Activated CD4-positive, alpha-beta T cell treated with anti-CD3 and anti-CD28 coated beads for 36 hours (primary cell): ENCODE data around the gene SERTAD2. TPM values are rescaled to one million over a fixed set of nuclear protein-coding genes. Genes with fewer than 3 reads are reported as not detected.

ENCODE experiments used
- ATAC-seq: fragments of 200-7000 bp; cut with Tn5 transposase; one replicate; pipeline ENCODE4 v1.10.0; 2021; ENCODE audit warnings: mild to moderate bottlenecking, moderate library complexity
- CTCF ChIA-PET: fragments of 350-600 bp; sonication (Branson Sonifier 250); formaldehyde crosslinking; loops from one replicate; lab custom pipeline; 2021; ENCODE audit warnings: antibody characterized with exemption; lab: Charles Lee
- POLR2A ChIA-PET: fragments of 350-600 bp; sonication (Branson Sonifier 250); formaldehyde crosslinking; loops from one replicate; lab custom pipeline; 2021; ENCODE audit warnings: antibody characterized with exemption, inconsistent platforms; lab: Charles Lee
- DNase-seq: peaks from one replicate; pipeline ENCODE4 v3.0.0-alpha.2; 2020
- H3K27ac Mint-ChIP-seq: one replicate; pipeline ENCODE4 v1.8.0; 2021; ENCODE audit warnings: mixed read lengths
- H3K27me3 Mint-ChIP-seq: one replicate; pipeline ENCODE4 v1.8.0; 2021; ENCODE audit warnings: mixed read lengths
- H3K36me3 Mint-ChIP-seq: one replicate; pipeline ENCODE4 v1.8.0; 2021; ENCODE audit warnings: low read depth, mixed read lengths
- H3K4me1 Mint-ChIP-seq: one replicate; pipeline ENCODE4 v1.8.0; 2021; ENCODE audit warnings: mixed read lengths
- H3K4me3 Mint-ChIP-seq: one replicate; pipeline ENCODE4 v1.8.0; 2021; ENCODE audit warnings: mild to moderate bottlenecking, moderate library complexity, mixed read lengths
- H3K9me3 Mint-ChIP-seq: one replicate; pipeline ENCODE4 v1.8.0; 2021; ENCODE audit warnings: low read depth, mixed read lengths
- intact Hi-C, 2 experiments: fragments of 100-400 bp; cut with DNase I in 1 of 2; cut with micrococcal nuclease in 1 of 2; formaldehyde crosslinking; loops; one replicate each; pipeline versions ENCODE4 v1.14.2 to v1.15.1; 2022 to 2024; cut with DNase I, micrococcal nuclease
- total RNA-seq, 2 experiments: library from RNA; stranded (reverse); gene quantifications; one replicate each; pipeline ENCODE4 v1.2.3, GENCODE V29; 2021

Gene SERTAD2
- total RNA-seq, 2 experiments from 2014 or later, result 14.5 to 14.9 TPM

DNA sequence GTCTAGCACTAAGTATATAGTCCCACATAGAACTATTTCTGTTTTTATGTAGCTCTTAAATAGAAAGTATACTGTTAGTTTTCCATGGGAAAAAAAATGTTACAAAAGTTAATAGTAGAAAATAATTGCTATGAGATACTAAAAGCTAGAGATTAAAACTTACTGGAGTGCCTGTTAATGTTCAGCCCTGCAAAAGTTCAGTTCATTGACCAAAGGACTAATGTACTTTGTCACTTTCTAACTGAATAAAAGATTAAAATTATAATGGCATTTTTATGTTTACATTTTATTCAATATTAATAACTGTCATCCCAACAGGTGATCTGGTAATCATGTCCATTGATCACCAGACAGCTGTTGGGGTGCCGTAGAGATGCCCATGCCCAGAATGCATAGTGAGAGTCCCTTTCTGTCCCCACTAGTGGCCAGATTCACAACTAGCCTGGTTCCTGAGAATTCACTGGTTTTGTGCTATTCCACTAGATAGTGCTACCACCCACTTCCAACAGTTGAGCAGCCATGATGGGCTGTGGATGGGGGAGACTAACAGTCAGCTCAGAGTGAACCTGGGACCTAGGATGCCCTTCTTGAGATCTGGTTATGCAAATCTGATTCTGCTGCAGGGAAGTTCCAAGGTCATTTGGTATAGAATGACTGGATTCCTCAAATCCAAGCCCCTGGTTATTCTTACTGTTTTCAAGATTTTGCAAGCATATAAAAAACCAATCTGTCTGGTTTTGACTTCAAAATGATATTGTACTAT is 71.8 kb downstream of the SERTAD2 start:
- intact Hi-C loops, result no loop called here
- Mint-ChIP-seq H3K9me3 (no peaks in the 10 kb centered on the region), H3K27ac (no peak overlapping the region), H3K27me3 (no peaks in the 10 kb centered on the region), H3K4me3 (no peak overlapping the region), H3K4me1 (peaks cover 5% of the 10 kb centered on the region), H3K36me3 (peaks cover 14% of the 10 kb centered on the region)
- ChIA-PET CTCF (interaction anchor here (0.6 to 2.4 kb wide), 11 partner anchors 8 to 336 kb away, joined by 3 to 7 read pairs (median 3); partner anchors contain the start of gene AFTPH), POLR2A (no interaction called here)
- ATAC-seq (no peak), DNase-seq (no peak)

Other genes starting within 250 kb of the SERTAD2 start
- 1 to 10 TPM; 1.9 to 2.2 TPM for gene LGALSL, start 199.8 kb downstream of the SERTAD2 start, total RNA-seq
- 10 to 100 TPM; 32.3 to 35.2 TPM for gene AFTPH, start 129.6 kb downstream of the SERTAD2 start, total RNA-seq